NCI-H1417 treated with DMSO at 0.1 percent for 48 hours (cell line): ENCODE measurements around the gene SACM1L.

Experiments
- DNase-seq: peaks from one replicate; lab custom pipeline; 2025; lab: John Stamatoyannopoulos, UW

Gene SACM1L

DNA sequence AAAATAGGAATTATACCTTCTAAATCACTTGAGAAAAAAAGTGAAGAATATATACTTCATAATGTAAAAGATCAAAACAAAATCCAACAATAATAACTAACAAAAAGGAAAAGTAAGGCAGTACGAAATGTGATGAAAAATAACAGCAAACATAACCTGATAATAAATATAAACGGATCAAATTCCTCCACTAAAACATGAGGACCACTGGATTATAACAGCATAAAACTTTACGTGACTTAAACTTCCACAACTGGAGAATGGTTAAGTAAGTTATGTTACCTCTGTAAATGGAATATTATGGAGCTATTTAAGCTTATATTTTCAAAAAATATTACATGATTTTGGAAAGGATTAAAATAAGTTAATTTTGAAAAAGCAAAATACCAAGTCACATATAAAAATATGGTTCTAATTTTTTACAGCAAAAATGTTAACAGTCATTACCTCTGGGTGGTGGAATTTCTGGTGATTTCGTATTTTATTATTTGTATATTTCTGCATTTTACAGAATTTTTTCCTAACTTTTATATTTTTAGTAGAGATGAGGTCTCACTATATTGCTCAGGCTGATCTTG is 100.1 kb downstream of the SACM1L start:
- DNase-seq: no peak

GRCh38 chr3:45790596-45790995 is 101.4 kb downstream of the SACM1L start:
- DNase-seq: no peak

GRCh38 chr3:45792036-45792435 is 102.8 kb downstream of the SACM1L start:
- DNase-seq: no peak

DNA sequence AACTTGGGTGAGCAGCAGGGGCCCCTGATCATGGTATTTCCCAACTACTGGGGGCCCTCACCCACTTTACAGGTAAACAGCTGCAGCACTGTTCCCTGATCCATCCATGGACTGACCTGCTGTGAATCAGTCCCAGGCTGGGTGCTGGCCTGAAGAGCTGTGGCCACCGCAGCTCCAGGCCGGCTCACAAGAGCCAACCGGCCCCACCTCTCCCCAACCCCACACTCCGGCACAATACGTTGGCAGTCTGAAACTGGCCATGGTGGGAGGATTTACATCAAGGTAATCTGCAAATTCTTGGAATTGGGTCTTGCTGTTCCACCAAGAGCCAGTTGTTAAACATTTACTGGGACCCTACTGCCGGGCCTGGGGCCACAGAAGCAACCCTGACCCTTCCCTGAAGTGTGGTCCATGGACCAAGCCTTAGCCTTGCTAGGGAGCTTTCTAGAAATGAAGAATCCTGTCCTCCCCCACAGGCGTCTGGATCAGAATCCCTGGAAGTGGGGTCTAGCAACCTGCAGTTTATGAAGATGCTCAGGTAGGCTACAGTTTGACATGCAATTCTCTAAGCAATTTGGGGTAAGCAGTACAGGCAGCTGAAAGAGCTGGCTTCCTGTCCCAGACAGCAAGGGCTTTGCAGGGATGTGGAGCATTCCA is 103.4 kb downstream of the SACM1L start:
- DNase-seq: no peak

DNA sequence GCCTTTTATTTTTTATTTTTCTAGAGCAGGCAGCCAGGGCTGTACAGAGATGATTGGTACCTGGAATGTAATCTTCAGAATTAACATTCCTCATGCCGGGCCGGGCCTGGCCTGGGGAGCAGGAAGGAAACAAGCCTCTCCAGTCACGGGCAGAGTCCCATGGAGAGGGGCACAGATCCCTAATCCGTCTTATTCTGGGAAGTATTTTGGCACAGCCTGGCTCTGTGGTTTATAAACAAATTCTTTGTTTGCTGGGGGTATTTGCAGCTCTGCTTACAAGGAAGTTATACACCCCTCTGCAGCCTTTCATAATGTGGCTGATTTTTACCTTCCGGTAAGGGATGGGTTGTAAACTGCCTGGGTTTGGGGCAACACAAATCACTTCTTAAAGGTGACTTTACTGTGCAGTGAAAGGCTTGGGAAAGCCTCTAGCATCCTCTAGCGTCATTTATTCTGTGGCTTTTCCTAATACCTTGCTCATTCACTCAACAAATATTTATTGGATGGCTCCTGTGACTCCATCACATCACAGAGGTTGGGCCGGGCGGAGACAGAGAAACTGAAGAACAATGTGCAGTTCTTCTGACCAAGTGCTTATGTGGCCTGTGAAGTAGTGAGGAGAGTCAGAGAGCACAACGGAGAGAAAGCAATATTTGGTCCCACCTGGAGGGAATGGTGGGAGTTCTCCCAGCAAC is 104.4 kb downstream of the SACM1L start:
- DNase-seq: no peak

GRCh38 chr3:45794177-45794560 is 105.0 kb downstream of the SACM1L start:
- DNase-seq: no peak

GRCh38 chr3:45794660-45795059 is 105.5 kb downstream of the SACM1L start:
- no peak for DNase-seq
